Breast epithelium (tissue), 3 donors: Measurements from ENCODE around the gene VEZT.

Experiments used
- CTCF ChIP-seq, 3 donors: fragments of 450-650 bp; IDR thresholded peaks; one replicate each; pipeline ENCODE4 v1.5.1; 2016 to 2017; ENCODE audit warnings: antibody characterized with exemption in 3 of 3, mild to moderate bottlenecking in 3 of 3, moderate library complexity in 3 of 3
- POLR2A ChIP-seq: fragments of 450-650 bp; IDR thresholded peaks from one replicate; pipeline ENCODE4 v1.6.1; 2016; ENCODE audit warnings: antibody characterized with exemption, mild to moderate bottlenecking, moderate library complexity

GRCh38 chr12:95282266-95282665, 64.7 kb downstream of the VEZT start:
- TF ChIP-seq POLR2A (no peak), CTCF (IDR thresholded peaks at IDR 0.05) (no peak)
